ENCODE measurements around the gene EXOC1.

EXOC1 gene

GRCh38 chr4:55854129-55854528 lies 681 bp downstream of the EXOC1 start:
- peak; percentile 37 for DNase-seq

DNA sequence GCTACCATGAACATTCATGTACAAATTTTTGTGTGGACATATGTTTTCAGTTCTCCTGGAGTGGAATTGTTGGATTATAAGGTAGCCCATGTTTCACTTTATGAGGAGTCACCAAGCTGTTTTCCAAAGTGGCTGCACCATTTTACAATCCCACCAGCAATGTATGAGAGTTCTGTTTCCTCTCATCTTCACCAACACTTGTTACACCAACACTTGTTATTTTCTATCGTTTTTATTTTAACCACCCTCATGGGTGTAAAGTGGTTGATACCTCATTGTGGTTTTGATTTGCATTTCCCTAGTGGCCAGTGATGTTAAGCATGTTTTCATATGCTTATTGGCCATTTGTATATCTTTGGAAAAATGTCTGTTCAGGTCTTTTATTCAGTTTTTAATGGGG lies 4.1 kb downstream of the EXOC1 start:
- no peak for DNase-seq

DNA sequence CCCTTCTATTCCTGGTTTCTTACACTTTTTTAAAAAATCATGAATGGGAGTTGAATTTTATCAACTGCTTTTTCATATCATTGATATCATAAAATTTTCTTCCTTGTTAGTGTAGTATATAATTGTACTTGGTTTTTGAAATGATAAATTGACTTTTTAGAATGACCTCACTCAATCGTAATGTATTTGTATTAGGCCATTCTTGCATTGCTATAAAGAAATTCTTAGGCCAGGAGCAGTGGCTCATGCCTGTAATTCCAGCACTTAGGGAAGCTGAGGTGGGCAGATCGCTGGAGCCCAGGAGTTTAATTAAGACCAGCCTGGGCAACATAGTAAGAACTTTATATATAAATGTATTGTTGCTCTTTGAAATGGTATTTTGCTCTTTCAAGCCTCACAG lies 6.3 kb downstream of the EXOC1 start:
- no peak for DNase-seq

GRCh38 chr4:55864577-55865223 lies 11.3 kb downstream of the EXOC1 start:
- no peak for DNase-seq

DNA sequence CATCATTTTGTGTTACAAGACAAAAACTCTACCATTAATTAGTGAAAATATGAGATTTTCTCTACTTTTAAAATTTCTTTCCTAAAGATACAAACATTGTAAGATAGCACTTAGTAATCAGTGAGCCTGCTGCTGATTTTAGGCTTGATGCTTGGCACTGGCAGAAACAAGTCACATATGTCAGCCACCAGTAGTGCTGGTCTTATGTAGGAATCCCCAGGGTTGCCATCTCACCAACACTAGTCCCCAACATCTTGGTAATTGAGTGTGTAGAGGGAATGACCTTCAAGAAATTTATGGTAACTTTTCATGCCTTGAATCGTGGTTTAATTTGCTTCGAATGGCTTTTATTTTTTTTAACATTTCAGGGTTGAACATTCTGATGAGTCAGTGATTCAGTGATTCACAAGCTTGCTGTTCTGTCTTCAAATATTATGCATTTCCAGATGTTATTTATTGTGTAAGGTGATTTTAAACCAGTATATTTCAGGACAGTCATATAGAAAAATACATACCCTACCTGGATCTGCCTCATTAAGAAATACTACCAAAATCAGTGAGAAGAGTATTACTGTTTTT lies 11.9 kb downstream of the EXOC1 start:
- DNase-seq = no peak

GRCh38 chr4:55866290-55866907 lies 13.0 kb downstream of the EXOC1 start:
- peak; percentile 56 for DNase-seq

DNA sequence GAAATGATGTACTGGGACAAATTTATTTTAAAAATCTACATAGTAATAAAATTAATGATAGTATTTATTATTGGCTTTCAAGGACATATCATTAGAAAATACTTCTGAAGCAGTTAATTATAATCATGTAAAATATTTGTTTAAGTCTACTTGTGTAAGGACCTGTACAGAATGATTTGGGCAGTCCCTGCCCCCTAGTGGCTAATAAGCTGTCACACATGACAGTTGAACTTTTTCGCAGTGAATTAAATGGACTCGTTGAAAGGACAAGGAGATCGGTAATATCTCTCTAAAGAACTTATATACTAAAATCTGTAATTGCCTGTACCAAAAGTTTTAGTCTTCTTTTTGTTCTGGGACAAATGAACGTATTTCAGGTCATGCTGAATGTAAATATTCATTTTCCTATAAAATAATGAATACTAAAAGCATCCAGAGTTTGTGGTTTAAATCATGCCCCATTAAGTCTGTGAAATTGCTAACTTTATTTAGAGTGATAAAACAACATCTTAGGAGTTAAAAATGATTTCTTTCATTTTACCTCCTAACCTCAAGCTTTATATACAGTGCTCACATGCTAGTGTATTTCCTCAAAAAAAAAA lies 13.6 kb downstream of the EXOC1 start:
- peak; percentile 88 for DNase-seq

- DNase-seq = no peak
Observed at GRCh38 chr4:55868581-55869090, 15.2 kb downstream of the EXOC1 start.

DNA sequence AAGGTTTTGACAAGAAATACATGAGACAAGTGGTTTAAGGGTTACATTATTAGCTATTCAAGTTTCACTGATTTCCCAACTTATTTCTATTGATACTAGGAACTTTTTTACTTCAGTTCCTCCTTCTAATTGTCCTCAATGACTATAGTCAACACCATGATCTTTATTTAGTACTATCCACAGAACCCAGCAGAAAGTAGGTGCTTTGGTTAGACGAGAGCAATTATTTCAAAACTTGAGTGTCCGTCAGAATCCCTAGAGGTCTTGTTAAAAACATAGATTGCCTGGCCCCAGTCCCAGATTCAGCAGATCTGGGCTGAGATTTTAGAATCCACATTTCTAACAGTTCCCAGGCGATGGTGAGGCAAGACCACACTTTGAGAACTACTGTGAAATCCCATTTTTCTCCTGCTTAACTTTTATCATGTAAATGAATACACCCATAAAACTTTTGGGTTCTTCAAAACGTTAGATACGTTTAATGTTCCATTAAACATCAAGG lies 17.9 kb downstream of the EXOC1 start:
- no peak for DNase-seq

DNA sequence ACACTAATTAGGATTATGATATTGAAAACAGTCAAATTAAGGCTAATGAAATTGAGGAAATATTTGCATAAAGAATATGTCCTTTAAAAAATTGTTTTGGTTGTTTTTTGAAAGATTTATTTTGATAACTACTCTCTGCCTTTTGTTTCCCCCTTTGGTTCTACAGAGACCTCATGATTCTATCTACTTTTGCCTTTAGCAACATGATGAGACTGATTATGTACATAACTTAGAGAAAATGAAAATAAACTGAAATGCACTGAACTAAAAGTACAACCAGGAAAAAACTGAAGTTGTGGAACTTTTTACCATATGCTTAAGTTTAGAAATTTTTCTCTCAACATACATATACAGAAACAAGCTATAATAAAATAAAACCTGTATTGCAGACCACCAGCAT lies 21.4 kb downstream of the EXOC1 start:
- no peak for DNase-seq

DNA sequence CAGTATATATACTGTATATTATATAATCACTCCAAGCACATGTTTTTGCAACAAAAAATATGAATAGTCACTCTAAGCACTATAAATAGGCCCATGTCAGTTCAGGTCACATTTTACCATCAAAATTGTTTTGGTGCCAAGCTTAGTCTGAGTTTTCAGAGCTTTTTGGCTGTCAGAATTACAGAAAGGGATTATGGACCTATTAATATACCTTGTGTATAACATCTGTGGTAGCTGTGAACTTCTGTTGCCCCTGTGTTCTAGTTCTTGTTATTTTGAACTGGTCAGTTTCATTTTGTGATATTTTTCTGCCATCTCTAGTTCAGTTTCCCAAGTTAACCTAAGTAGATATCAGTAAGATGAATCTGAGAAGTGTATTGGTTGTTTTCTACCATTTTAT lies 22.9 kb downstream of the EXOC1 start:
- no peak for DNase-seq

- no peak for DNase-seq
Observed at GRCh38 chr4:55879224-55879623, 25.8 kb downstream of the EXOC1 start.

DNA sequence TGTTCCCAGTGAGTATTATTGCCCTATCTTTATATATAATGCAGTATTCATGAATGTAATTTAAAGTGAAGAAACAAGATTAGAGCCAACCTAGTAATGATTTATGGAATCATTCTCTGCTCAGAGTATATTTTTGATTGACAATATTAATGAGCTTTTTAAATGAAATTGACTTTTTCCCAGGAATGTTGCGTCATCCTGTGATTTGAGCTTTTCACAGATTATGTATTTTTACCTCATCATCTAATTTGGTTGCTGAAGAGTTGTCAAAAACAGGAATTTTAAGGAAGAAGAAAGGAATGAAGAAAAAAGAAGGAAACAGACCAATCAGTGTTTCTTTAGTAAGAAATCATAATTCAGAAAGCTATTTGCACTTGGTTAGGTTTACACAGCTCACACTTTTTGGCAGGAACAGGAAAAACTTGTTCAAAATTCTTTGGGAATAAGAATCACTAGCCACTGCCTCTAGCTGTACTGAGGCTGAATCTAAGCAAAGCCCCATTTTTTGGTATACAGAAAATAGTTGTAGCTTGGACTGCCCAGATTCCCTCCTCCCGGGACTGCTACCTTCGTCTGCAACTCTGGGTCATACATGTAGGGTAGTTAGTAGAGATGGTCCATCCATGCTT lies 27.3 kb downstream of the EXOC1 start:
- no peak for DNase-seq

- DNase-seq = peak; percentile 17
Observed at GRCh38 chr4:55884093-55884850, 30.8 kb downstream of the EXOC1 start.

- DNase-seq = peak; percentile 33
Observed at GRCh38 chr4:55884851-55885219, 31.4 kb downstream of the EXOC1 start.

DNA sequence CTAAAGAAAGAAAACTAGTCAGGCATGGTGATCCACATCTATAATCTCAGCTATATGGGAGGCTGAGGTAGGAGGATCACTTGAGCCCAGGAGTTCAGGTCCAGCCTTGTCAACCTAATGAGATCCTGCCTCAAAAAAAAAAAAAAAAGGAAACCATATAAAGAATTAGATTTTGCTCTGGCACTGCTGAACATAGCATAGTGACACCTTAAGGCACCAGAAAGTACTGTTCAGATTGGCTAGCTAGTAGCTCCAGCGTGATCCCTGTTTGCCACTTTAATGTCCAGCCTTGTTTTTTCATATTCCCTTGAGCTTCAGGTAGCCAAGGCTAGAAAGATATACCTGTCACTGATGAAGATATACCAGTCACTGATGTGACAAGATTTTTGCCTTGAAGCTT lies 34.1 kb downstream of the EXOC1 start:
- DNase-seq = peak; percentile 27

GRCh38 chr4:55892156-55892555 lies 38.7 kb downstream of the EXOC1 start:
- DNase-seq = no peak

GRCh38 chr4:55896622-55897021 lies 43.2 kb downstream of the EXOC1 start:
- no peak for DNase-seq

DNA sequence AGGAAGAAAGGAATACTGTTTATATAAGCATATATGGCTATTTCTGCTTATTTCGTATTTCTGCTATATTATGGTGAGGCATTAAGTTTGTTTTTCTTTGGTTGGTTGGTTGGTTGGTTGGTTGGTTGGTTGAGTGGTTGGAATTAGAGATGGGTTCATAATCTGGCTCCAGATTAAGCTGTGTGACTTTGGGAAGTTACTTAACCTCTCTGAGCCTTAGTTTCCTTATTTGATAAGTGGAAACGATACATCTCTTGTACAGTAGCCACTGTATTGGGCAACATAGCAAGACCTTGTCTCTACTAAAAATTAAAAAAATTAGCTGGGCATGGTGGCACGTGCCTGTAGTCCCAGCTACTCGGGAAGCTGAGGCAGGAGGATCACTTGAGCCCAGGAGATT lies 49.2 kb downstream of the EXOC1 start:
- DNase-seq = no peak

GRCh38 chr4:55903577-55903976 lies 50.1 kb downstream of the EXOC1 start:
- no peak for DNase-seq

- no peak for DNase-seq
Observed at GRCh38 chr4:55904576-55904975, 51.1 kb downstream of the EXOC1 start.

GRCh38 chr4:55906323-55906722 lies 52.9 kb downstream of the EXOC1 start:
- DNase-seq = no peak

GRCh38 chr4:55906989-55907388 lies 53.5 kb downstream of the EXOC1 start:
- no peak for DNase-seq

All from hematopoietic multipotent progenitor cell treated with erythropoietin and hydrocortisone succinate and interleukin-3 and kit ligand, for 4 days (in vitro differentiated cells).